Neural progenitor cell (in vitro differentiated cells): ENCODE measurements around the gene SPATA9. TPM values are rescaled to one million over a fixed set of nuclear protein-coding genes. Genes with fewer than 3 reads are reported as not detected.

ENCODE experiments used
- DNase-seq: peaks from one replicate; pipeline ENCODE4 v3.0.0-alpha.2; 2016; ENCODE audit warnings: low spot score
- H2AFZ ChIP-seq: fragments of 200-600 bp; sonication (generic); replicated peaks from 2 replicates; pipeline ENCODE4 v1.6.1; 2016; ENCODE audit warnings: antibody characterized with exemption
- H3F3A ChIP-seq: fragments of 200-600 bp; sonication (generic); 2 replicates; pipeline ENCODE4 v1.6.1; 2016; ENCODE audit warnings: antibody characterized with exemption, low read depth
- H3K27ac ChIP-seq: fragments of 200-600 bp; sonication (generic); 2 replicates; pipeline ENCODE4 v1.5.1; 2016; ENCODE audit warnings: mild to moderate bottlenecking
- H3K27me3 ChIP-seq: fragments of 200-600 bp; sonication (generic); 2 replicates; pipeline ENCODE4 v1.6.1; 2016; ENCODE audit warnings: mild to moderate bottlenecking, moderate library complexity
- H3K36me3 ChIP-seq: fragments of 200-600 bp; sonication (generic); 2 replicates; pipeline ENCODE4 v1.5.1; 2016
- H3K4me1 ChIP-seq: fragments of 200-600 bp; sonication (generic); 2 replicates; pipeline ENCODE4 v1.6.1; 2016; ENCODE audit warnings: mixed run types
- H3K4me2 ChIP-seq: fragments of 200-600 bp; sonication (generic); 2 replicates; pipeline ENCODE4 v1.6.1; 2016
- H3K4me3 ChIP-seq: fragments of 200-600 bp; sonication (generic); 2 replicates; pipeline ENCODE4 v1.5.1; 2016
- H3K79me2 ChIP-seq: fragments of 200-600 bp; sonication (generic); 2 replicates; pipeline ENCODE4 v1.6.1; 2016; ENCODE audit warnings: low read depth
- H3K9ac ChIP-seq: fragments of 200-600 bp; sonication (generic); 2 replicates; pipeline ENCODE4 v1.6.1; 2016
- H3K9me3 ChIP-seq: fragments of 200-600 bp; sonication (generic); 2 replicates; pipeline ENCODE4 v1.5.1; 2016; ENCODE audit warnings: low read depth
- H4K20me1 ChIP-seq: fragments of 200-600 bp; sonication (generic); 2 replicates; pipeline ENCODE4 v1.6.1; 2016; ENCODE audit warnings: low read depth
- H3K27ac Mint-ChIP-seq: 3 replicates; pipeline ENCODE4 v1.8.0; 2021; ENCODE audit warnings: mixed read lengths
- H3K27me3 Mint-ChIP-seq: 2 replicates; pipeline ENCODE4 v1.8.0; 2022; ENCODE audit warnings: low read depth, mild to moderate bottlenecking, inconsistent platforms, moderate library complexity, mixed read lengths; ENCODE audit not compliant: insufficient read depth
- H3K36me3 Mint-ChIP-seq: 3 replicates; pipeline ENCODE4 v1.8.0; 2021; ENCODE audit warnings: mixed read lengths
- H3K4me1 Mint-ChIP-seq: 3 replicates; pipeline ENCODE4 v1.8.0; 2021; ENCODE audit warnings: mixed read lengths
- H3K4me3 Mint-ChIP-seq: 3 replicates; pipeline ENCODE4 v1.8.0; 2021; ENCODE audit warnings: mild to moderate bottlenecking, moderate library complexity, mixed read lengths
- H3K9me3 Mint-ChIP-seq: 3 replicates; pipeline ENCODE4 v1.8.0; 2020; ENCODE audit warnings: mixed read lengths
- CTCF ChIP-seq: fragments of 200-600 bp; sonication (generic); IDR thresholded peaks from 2 replicates; pipeline ENCODE4 v1.5.1; 2017; ENCODE audit warnings: antibody characterized with exemption, mild to moderate bottlenecking
- EZH2 ChIP-seq: fragments of 200-600 bp; sonication (generic); IDR thresholded peaks from 2 replicates; pipeline ENCODE4 v1.6.1; 2017; ENCODE audit warnings: antibody characterized with exemption, mild to moderate bottlenecking, moderate library complexity
- EZH2phosphoT487 ChIP-seq: fragments of 200-600 bp; sonication (generic); IDR thresholded peaks from 2 replicates; pipeline ENCODE4 v1.6.1; 2017; ENCODE audit warnings: antibody characterized with exemption
- total RNA-seq: library from RNA; depleted of rRNA; stranded (reverse); fragments of >200 nt; gene quantifications from 2 replicates; pipeline ENCODE4 v1.2.3, GENCODE V29; 2015; ENCODE audit warnings: low replicate concordance

The SPATA9 gene
- total RNA-seq, 1 donor from 2014 or later = not detected

- Histone ChIP-seq H3K27ac (no peak overlapping the region), H3K9me3 (no peaks in the 10 kb centered on the region), H3F3A (no peaks in the 10 kb centered on the region), H3K4me3 (no peak overlapping the region), H3K4me1 (peaks cover 7% of the 10 kb centered on the region), H3K36me3 (no peaks in the 10 kb centered on the region), H3K9ac (no peak overlapping the region), H2AFZ (no peak overlapping the region), H4K20me1 (no peaks in the 10 kb centered on the region), H3K79me2 (no peaks in the 10 kb centered on the region), H3K4me2 (no peak overlapping the region), H3K27me3 (no peaks in the 10 kb centered on the region)
- Mint-ChIP-seq H3K9me3 (no peaks in the 10 kb centered on the region), H3K27me3 (no peaks in the 10 kb centered on the region), H3K36me3 (no peaks in the 10 kb centered on the region), H3K4me3 (no peak overlapping the region), H3K4me1 (no peaks in the 10 kb centered on the region), H3K27ac (no peak overlapping the region)
- DNase-seq = no peak
- no peak for TF ChIP-seq EZH2phosphoT487
- no peak for TF ChIP-seq CTCF
- no peak for TF ChIP-seq EZH2
These were observed 21.4 kb upstream of the SPATA9 start for GRCh38 chr5:95704150-95704549.

- Histone ChIP-seq H3K27me3 (no peaks in the 10 kb centered on the region), H3F3A (no peaks in the 10 kb centered on the region), H3K79me2 (no peaks in the 10 kb centered on the region), H3K4me1 (no peaks in the 10 kb centered on the region), H3K27ac (no peak overlapping the region), H3K36me3 (no peaks in the 10 kb centered on the region), H4K20me1 (no peaks in the 10 kb centered on the region), H3K4me2 (no peak overlapping the region), H3K9ac (no peak overlapping the region), H2AFZ (no peak overlapping the region), H3K9me3 (no peaks in the 10 kb centered on the region), H3K4me3 (no peak overlapping the region)
- no peaks in the 10 kb centered on the region for H3K36me3 Mint-ChIP-seq
- no peaks in the 10 kb centered on the region for H3K9me3 Mint-ChIP-seq
- H3K4me3 Mint-ChIP-seq = no peak overlapping the region
- TF ChIP-seq EZH2 (no peak), CTCF (no peak), EZH2phosphoT487 (no peak)
- H3K27ac Mint-ChIP-seq = no peak overlapping the region
- H3K27me3 Mint-ChIP-seq = no peaks in the 10 kb centered on the region
- H3K4me1 Mint-ChIP-seq = peaks cover 4% of the 10 kb centered on the region
- DNase-seq = no peak
These were observed 18.3 kb upstream of the SPATA9 start for GRCh38 chr5:95701074-95701473.

- Mint-ChIP-seq H3K9me3 (no peaks in the 10 kb centered on the region), H3K4me3 (no peak overlapping the region), H3K4me1 (peaks cover 4% of the 10 kb centered on the region), H3K36me3 (no peaks in the 10 kb centered on the region), H3K27ac (no peak overlapping the region), H3K27me3 (no peaks in the 10 kb centered on the region)
- DNase-seq = no peak
- H2AFZ ChIP-seq = no peak overlapping the region
- H3K36me3 ChIP-seq = no peaks in the 10 kb centered on the region
- TF ChIP-seq EZH2 = no peak
- TF ChIP-seq CTCF = no peak
- TF ChIP-seq EZH2phosphoT487 = no peak
- H3K27ac ChIP-seq = no peak overlapping the region
- no peak overlapping the region for H3K4me2 ChIP-seq
- H3F3A ChIP-seq = no peaks in the 10 kb centered on the region
- no peak overlapping the region for H3K4me3 ChIP-seq
- no peak overlapping the region for H3K9ac ChIP-seq
- no peaks in the 10 kb centered on the region for H3K9me3 ChIP-seq
- H3K4me1 ChIP-seq = no peaks in the 10 kb centered on the region
- H4K20me1 ChIP-seq = no peaks in the 10 kb centered on the region
- H3K27me3 ChIP-seq = no peaks in the 10 kb centered on the region
- H3K79me2 ChIP-seq = no peaks in the 10 kb centered on the region
These were observed 16.5 kb upstream of the SPATA9 start for GRCh38 chr5:95699337-95699736.
